Activated CD4-positive, alpha-beta T cell treated with anti-CD3 and anti-CD28 coated beads for 36 hours (primary cell): ENCODE results near the gene APOL2. TPM values are rescaled to one million over a fixed set of nuclear protein-coding genes. Genes with fewer than 3 reads are reported as not detected.
A peak's percentile ranks its signal among the peaks of the same experiment; 100 is the strongest.
"Not testable (repeated sequence)": the region's sequence is repeated elsewhere in the genome, so short reads cannot be mapped to it uniquely, and the experiment has no call there.

Source experiments
- ATAC-seq: fragments of 200-7000 bp; cut with Tn5 transposase; one replicate; pipeline ENCODE4 v1.10.0; 2021; ENCODE audit warnings: mild to moderate bottlenecking, moderate library complexity
- CTCF ChIA-PET: fragments of 350-600 bp; sonication (Branson Sonifier 250); formaldehyde crosslinking; loops from one replicate; lab custom pipeline; 2021; ENCODE audit warnings: antibody characterized with exemption; lab: Charles Lee
- POLR2A ChIA-PET: fragments of 350-600 bp; sonication (Branson Sonifier 250); formaldehyde crosslinking; loops from one replicate; lab custom pipeline; 2021; ENCODE audit warnings: antibody characterized with exemption, inconsistent platforms; lab: Charles Lee
- DNase-seq: peaks from one replicate; pipeline ENCODE4 v3.0.0-alpha.2; 2020
- H3K27ac Mint-ChIP-seq: one replicate; pipeline ENCODE4 v1.8.0; 2021; ENCODE audit warnings: mixed read lengths
- H3K27me3 Mint-ChIP-seq: one replicate; pipeline ENCODE4 v1.8.0; 2021; ENCODE audit warnings: mixed read lengths
- H3K36me3 Mint-ChIP-seq: one replicate; pipeline ENCODE4 v1.8.0; 2021; ENCODE audit warnings: low read depth, mixed read lengths
- H3K4me1 Mint-ChIP-seq: one replicate; pipeline ENCODE4 v1.8.0; 2021; ENCODE audit warnings: mixed read lengths
- H3K4me3 Mint-ChIP-seq: one replicate; pipeline ENCODE4 v1.8.0; 2021; ENCODE audit warnings: mild to moderate bottlenecking, moderate library complexity, mixed read lengths
- H3K9me3 Mint-ChIP-seq: one replicate; pipeline ENCODE4 v1.8.0; 2021; ENCODE audit warnings: low read depth, mixed read lengths
- intact Hi-C, 2 experiments: fragments of 100-400 bp; cut with DNase I in 1 of 2; cut with micrococcal nuclease in 1 of 2; formaldehyde crosslinking; loops; one replicate each; pipeline versions ENCODE4 v1.14.2 to v1.15.1; 2022 to 2024; cut with DNase I, micrococcal nuclease
- total RNA-seq, 2 experiments: library from RNA; stranded (reverse); gene quantifications; one replicate each; pipeline ENCODE4 v1.2.3, GENCODE V29; 2021

Gene APOL2
- total RNA-seq, 2 experiments from 2014 or later, result 64.5 TPM

- POLR2A ChIA-PET, ATAC-seq, intact Hi-C loops, H3K4me3 Mint-ChIP-seq, DNase-seq, H3K27me3 Mint-ChIP-seq, H3K9me3 Mint-ChIP-seq, CTCF ChIA-PET, H3K27ac Mint-ChIP-seq: not testable (repeated sequence)
- peaks cover 72% of the 10 kb centered on the region for H3K36me3 Mint-ChIP-seq
- peaks cover 15% of the 10 kb centered on the region for H3K4me1 Mint-ChIP-seq
Measured at GRCh38 chr22:36262307-36262706, 23.0 kb upstream of the APOL2 start.

- CTCF ChIA-PET, result interaction anchor here (0.5 to 1.7 kb wide), 4 partner anchors 17 to 209 kb away, joined by 4 to 5 read pairs (median 4); partner anchors contain the start of gene APOL2
- ATAC-seq, DNase-seq, H3K27ac Mint-ChIP-seq, POLR2A ChIA-PET, intact Hi-C loops, H3K9me3 Mint-ChIP-seq, H3K27me3 Mint-ChIP-seq, H3K4me3 Mint-ChIP-seq: not testable (repeated sequence)
- peaks cover 20% of the 10 kb centered on the region for H3K4me1 Mint-ChIP-seq
- peaks cover 68% of the 10 kb centered on the region for H3K36me3 Mint-ChIP-seq
Measured at GRCh38 chr22:36261675-36262074, 22.3 kb upstream of the APOL2 start.

- no peak for ATAC-seq
- no peak overlapping the region for H3K27ac Mint-ChIP-seq
- no peak overlapping the region for H3K4me3 Mint-ChIP-seq
Measured at GRCh38 chr22:36259615-36260300, 20.4 kb upstream of the APOL2 start.

GRCh38 chr22:36258701-36259614 is 19.6 kb upstream of the APOL2 start:
- H3K27me3 Mint-ChIP-seq, result no peaks in the 10 kb centered on the region
- H3K27ac Mint-ChIP-seq, result peak overlapping the region; percentile 80
- H3K9me3 Mint-ChIP-seq, result no peaks in the 10 kb centered on the region
- CTCF ChIA-PET, result interaction anchor here (0.5 to 1.1 kb wide), 6 partner anchors 19 to 227 kb away, joined by 3 to 4 read pairs (median 3); no protein-coding TSS in a partner anchor
- H3K4me3 Mint-ChIP-seq, result peak overlapping the region; percentile 16
- H3K4me1 Mint-ChIP-seq, result peaks cover 44% of the 10 kb centered on the region
- peaks cover 57% of the 10 kb centered on the region for H3K36me3 Mint-ChIP-seq
- POLR2A ChIA-PET, result interaction anchor here (0.8 kb wide), 1 partner anchor 9 kb away, joined by 3 read pairs; no protein-coding TSS in a partner anchor
- DNase-seq (peak; percentile 67), ATAC-seq (peak; percentile 68)
- intact Hi-C loops, result no loop called here

More at GRCh38 chr22:36259615-36260300, 20.4 kb upstream of the APOL2 start:
- no peaks in the 10 kb centered on the region for H3K27me3 Mint-ChIP-seq
- ChIA-PET POLR2A (interaction anchor here (0.8 kb wide), 1 partner anchor 8 kb away, joined by 3 read pairs; no protein-coding TSS in a partner anchor), CTCF (interaction anchor here (0.9 kb wide), 1 partner anchor 21 kb away, joined by 3 read pairs; no protein-coding TSS in a partner anchor)
- H3K4me1 Mint-ChIP-seq, result peaks cover 36% of the 10 kb centered on the region
- peaks cover 58% of the 10 kb centered on the region for H3K36me3 Mint-ChIP-seq
- intact Hi-C loops, result no loop called here
- no peak for DNase-seq
- H3K9me3 Mint-ChIP-seq, result no peaks in the 10 kb centered on the region

DNA sequence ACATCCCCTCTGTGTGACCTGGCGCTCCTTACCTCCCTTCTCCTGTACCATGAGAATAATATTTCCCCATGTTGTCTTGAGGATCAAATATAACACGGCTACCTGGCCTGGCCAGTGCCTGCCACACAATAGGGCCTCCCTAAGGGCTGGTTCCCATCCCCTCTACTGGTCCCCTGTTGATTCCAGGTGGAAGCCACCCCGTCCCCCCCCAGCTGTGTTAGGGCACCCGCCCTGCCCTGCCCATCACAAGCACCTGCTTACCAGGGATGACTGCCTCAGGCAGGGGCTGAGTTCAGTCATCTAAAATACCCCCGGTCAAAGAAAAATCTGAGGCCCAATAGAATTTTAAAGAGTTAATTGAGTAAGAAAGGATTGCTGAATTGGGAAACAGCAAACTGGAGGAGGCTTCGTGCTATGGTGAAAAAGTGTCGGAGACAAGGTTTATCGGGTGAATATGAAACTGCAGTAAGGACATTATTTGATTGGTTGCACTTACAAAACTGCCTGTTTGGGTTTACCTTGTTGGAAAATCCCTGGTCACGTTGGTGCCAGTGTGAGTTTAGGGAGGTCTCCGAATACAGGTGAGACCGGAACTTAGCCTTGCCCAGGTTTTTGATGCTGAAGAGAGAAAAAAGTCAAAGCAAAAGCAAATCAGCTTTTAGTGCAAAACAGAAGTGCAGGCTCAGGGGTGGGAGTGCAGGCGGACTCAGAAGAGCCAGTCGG is 18.8 kb upstream of the APOL2 start:
- Mint-ChIP-seq H3K4me1 (peaks cover 51% of the 10 kb centered on the region), H3K9me3 (no peaks in the 10 kb centered on the region), H3K36me3 (peaks cover 56% of the 10 kb centered on the region), H3K27ac (peak overlapping the region; percentile 80), H3K27me3 (no peaks in the 10 kb centered on the region), H3K4me3 (peak overlapping the region; percentile 16)
- POLR2A ChIA-PET, result no interaction called here
- ATAC-seq, result peak; percentile 5
- intact Hi-C loops, result no loop called here
- DNase-seq, result no peak
- CTCF ChIA-PET, result interaction anchor here (0.7 to 1.1 kb wide), 4 partner anchors 20 to 228 kb away, joined by 3 to 4 read pairs (median 3); no protein-coding TSS in a partner anchor

DNA sequence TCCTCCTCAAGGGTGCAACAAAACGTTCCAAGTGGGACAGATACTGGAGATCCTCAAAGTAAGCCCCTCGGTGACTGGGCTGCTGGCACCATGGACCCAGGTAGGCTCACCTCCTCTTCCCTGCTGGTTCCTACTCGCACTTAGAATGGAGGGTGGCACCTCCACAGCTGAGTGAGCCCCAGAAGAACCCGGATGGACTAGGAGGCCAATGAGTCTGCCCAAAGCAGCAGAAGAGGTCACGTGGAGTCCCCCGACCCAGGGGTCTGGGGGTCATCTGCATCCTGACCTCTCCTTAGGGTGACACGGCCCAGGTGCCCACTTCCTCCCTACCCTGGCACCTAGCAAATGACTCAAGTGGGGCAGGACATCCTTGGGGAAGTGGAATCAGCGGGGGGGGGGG is 18.0 kb upstream of the APOL2 start:
- peaks cover 49% of the 10 kb centered on the region for H3K36me3 Mint-ChIP-seq
- no peaks in the 10 kb centered on the region for H3K9me3 Mint-ChIP-seq
- ATAC-seq, result no peak
- no peak for DNase-seq
- H3K27me3 Mint-ChIP-seq, result no peaks in the 10 kb centered on the region
- intact Hi-C loops, result no loop called here
- CTCF ChIA-PET, result no interaction called here
- H3K4me3 Mint-ChIP-seq, result no peak overlapping the region
- no peak overlapping the region for H3K27ac Mint-ChIP-seq
- POLR2A ChIA-PET, result no interaction called here
- peaks cover 58% of the 10 kb centered on the region for H3K4me1 Mint-ChIP-seq

DNA sequence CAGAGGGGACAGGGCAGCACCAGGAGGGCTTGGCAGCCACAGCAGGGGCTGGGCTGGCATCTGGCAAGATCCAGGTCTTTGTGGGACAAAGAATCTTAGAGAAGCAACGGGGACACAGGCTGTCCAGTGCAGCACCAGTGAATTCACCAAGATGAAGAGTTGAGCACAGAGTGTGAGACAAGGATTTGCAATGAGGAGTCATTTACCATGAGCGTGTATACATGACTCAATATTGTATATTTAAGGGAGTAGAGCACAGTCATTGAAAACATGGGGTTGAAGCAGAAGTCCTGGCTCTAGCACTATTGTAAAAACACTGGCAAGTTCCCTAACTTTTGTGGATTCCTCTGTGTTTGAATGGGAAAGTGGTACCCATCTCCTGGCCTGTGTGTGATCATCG is 17.2 kb upstream of the APOL2 start:
- DNase-seq, result no peak
- Mint-ChIP-seq H3K4me1 (peaks cover 65% of the 10 kb centered on the region), H3K27me3 (no peaks in the 10 kb centered on the region), H3K9me3 (no peaks in the 10 kb centered on the region), H3K4me3 (no peak overlapping the region), H3K36me3 (peaks cover 43% of the 10 kb centered on the region), H3K27ac (peak overlapping the region; percentile 8)
- ChIA-PET CTCF (no interaction called here), POLR2A (no interaction called here)
- no peak for ATAC-seq
- intact Hi-C loops, result no loop called here

GRCh38 chr22:36255572-36255971 is 16.2 kb upstream of the APOL2 start:
- H3K4me1 Mint-ChIP-seq, result peaks cover 68% of the 10 kb centered on the region
- ATAC-seq, CTCF ChIA-PET, H3K9me3 Mint-ChIP-seq, DNase-seq, H3K27me3 Mint-ChIP-seq, POLR2A ChIA-PET: not testable (repeated sequence)
- H3K36me3 Mint-ChIP-seq, result peaks cover 34% of the 10 kb centered on the region
- intact Hi-C loops, result loop anchor here in 1 of 2 experiments (1.0 kb wide), 1 partner anchor 54 kb away; the partner anchor contains the start of gene APOL4
- peak overlapping the region; percentile 92 for H3K4me3 Mint-ChIP-seq
- peak overlapping the region; percentile 53 for H3K27ac Mint-ChIP-seq

DNA sequence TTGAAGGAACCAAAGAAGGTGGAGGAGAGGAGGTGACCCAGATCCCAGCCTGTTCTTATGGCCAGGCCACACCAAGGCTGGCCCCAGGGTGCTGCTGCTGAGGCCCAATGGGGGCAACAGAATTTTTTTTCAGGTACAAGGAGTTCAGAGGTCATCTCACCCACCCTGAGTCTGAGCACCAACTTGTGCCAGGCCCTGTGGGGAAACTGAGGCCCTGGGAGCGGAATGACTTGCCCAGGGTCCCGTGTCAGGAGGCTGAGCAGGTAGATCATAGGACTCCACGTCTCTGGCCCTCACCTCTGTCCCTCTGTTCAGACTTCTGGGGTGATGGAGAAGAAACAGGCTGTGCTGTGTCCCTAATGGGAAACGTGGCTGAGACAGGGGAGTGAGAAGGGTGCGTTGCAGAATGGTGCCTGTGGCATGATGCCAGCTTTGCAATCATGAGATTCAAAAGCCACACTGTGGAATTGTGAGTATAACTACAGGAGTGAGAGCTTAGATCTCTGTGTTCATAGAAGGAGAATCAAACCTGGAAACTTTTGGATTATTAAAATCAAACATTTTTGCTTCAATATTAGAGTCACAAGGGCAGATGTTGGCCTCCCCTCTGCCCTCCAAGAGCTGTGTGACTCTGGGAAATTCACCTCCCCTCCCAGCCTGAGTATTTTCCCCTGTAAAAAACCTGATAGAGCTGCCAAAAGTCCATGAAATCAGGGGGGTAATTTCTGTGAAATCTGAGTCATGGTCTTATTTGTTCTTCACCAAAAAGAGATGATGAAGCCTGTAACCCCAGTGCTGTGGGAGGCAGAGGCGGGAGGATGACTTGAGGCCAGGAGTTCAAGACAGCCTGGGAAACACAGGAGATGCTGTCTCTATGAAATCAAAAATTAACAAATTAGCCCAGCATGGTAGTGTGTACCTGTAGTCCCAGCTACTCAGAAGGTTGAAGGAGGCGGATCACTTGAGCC is 14.5 kb upstream of the APOL2 start:
- peak; percentile 23 for ATAC-seq
- Mint-ChIP-seq H3K27ac (peak overlapping the region; percentile 91), H3K4me3 (peak overlapping the region; percentile 92), H3K9me3 (peaks cover 4% of the 10 kb centered on the region), H3K27me3 (no peaks in the 10 kb centered on the region), H3K36me3 (peaks cover 30% of the 10 kb centered on the region), H3K4me1 (peaks cover 64% of the 10 kb centered on the region)
- ChIA-PET POLR2A (interaction anchor here (1.4 to 1.8 kb wide), 2 partner anchors 14 to 16 kb away, joined by 6 read pairs; partner anchors contain the start of gene APOL2), CTCF (interaction anchor here (0.5 to 6.4 kb wide), 16 partner anchors 10 to 523 kb away, joined by 3 to 46 read pairs (median 4); partner anchors contain the start of gene APOL2)
- DNase-seq, result peak; percentile 66
- intact Hi-C loops, result loop anchor here (1.0 kb wide), 1 partner anchor 15 kb away; the partner anchor contains the start of gene APOL2 (in 2 of the 2)
